Endothelial cell of hepatic sinusoid (primary cell): Measurements from ENCODE around the gene SRPK2.

Experiments used
- in situ Hi-C: cut with HindIII; loops from 2 replicates; pipeline ENCODE4 v1.10.0; 2017; ENCODE audit warnings: low sequenced_read_pairs

The SRPK2 gene

GRCh38 chr7:105153531-105153930 lies 235.2 kb downstream of the SRPK2 start:
- in situ Hi-C loops: loop anchor here (5.0 kb wide), 1 partner anchor 49 kb away; no protein-coding TSS in a partner anchor

DNA sequence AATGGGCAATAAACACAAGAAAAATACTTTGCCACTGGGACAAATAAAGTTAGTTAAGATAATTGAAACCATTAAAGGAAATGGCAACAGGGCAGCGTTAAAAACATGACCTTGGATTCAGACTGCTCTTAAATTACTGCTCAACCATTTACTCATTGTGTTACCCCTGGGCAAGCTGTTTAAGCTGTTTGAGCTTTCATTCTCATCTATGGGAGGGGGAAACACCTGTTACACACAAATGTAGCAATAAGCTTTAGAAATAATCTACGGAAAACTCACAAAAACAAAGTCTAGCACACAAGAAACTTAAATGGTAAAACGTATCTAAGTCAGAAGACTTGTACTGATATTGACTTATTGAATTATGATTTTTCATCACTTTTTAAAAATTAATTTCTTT lies 237.6 kb downstream of the SRPK2 start:
- in situ Hi-C loops: loop anchor here (5.0 kb wide), 1 partner anchor 51 kb away; no protein-coding TSS in a partner anchor

DNA sequence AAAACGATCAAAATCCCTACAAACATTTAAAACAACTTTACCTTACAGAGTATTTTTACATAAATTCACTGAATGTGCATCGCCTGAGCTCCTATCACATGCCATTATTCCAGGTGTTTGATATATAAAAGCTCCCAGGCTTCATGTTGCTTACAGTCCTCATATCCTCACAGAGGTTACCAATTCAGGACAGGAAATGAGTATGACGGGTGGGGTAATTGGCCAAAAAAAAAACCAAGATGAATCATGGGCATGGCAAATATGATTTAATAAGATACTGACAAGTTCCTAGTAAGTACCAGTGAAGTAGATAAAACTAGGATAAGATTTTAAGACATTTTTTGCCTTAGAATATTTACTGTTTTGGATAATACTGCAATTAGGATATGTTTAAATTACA lies 238.9 kb downstream of the SRPK2 start:
- in situ Hi-C loops: loop anchor here (5.0 kb wide), 1 partner anchor 52 kb away; no protein-coding TSS in a partner anchor

DNA sequence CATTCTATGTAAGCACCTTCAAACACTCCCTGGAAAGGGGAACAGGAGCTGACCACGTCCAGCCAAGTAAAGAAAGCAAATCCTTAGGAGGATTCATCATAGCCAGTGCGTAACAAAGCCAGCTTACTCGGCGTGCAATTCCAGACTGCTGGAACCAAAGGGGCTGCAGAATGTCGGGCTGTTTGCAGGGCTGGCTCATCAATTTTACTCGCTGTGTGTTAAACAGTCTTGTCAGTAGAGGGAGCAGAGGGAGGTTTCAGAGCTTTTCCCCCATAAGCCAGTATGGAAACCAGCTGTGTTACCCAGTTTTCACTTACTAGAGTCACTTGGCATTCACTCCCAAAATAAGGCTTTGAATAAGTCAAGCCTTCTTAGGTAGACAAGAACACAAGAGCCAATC lies 247.7 kb downstream of the SRPK2 start:
- in situ Hi-C loops: no loop called here

GRCh38 chr7:105139381-105139780 lies 249.3 kb downstream of the SRPK2 start:
- in situ Hi-C loops: no loop called here

GRCh38 chr7:105137898-105138297 lies 250.8 kb downstream of the SRPK2 start:
- in situ Hi-C loops: no loop called here

GRCh38 chr7:105136221-105136620 lies 252.5 kb downstream of the SRPK2 start:
- in situ Hi-C loops: no loop called here

- in situ Hi-C loops: no loop called here
Measured at GRCh38 chr7:105133986-105134655, 254.6 kb downstream of the SRPK2 start.

- in situ Hi-C loops: no loop called here
Measured at GRCh38 chr7:105133358-105133757, 255.4 kb downstream of the SRPK2 start.

DNA sequence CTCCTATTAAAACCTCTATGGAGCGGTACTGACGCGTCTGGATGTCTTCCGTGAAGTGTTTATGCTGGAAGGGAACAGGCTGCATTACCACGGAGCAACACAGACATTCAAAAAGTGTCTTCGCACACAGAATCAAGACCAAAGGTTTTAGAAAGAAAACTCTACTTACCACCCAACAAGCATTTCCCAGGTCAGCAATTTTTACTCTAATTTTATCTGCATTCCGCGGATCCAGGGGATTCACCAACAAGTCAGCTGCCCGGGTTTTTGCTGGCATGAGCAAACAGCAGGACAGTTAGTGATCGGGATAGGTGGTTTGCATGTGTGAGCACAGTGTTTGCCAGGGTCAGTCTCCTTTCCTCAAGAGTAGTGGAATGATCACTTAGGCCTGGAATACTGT lies 255.9 kb downstream of the SRPK2 start:
- in situ Hi-C loops: no loop called here

DNA sequence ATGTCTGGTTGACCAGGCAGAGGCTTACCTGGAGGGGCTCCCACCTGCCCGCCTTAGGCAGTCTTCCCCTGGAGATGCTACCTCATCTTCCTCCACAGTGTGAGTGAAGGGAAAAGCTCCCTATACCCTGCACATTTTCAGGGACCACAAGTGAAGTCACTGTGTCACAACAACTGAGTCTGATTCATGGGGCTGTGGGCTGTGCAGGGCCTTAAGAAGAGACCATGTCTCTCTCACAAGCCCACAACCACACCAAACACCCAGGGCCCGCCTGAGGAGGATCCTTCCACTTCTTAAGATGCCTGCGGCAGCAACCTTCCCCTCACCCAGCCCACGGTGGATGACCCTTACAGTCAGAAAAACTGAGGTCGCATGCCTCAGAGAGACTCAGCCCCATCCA lies 256.4 kb downstream of the SRPK2 start:
- in situ Hi-C loops: no loop called here

DNA sequence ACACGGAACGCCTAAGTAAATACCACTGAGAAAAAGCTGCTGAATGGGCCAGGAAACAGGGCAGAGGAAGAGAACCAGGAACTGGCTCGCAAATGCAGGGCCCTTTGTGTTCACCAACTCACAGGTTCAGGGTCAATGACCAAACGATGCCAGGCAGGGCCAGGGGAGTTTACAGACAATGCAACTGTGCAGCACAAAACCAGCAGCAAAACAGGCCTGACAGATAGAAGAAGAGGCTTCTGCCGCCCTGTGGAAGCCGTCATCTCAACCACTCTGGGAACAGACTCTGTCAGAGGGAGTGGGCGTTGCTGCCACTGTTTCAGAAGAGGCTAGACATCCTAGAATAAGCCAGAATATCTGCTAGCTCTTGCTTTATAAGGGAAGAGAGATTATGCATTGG lies 256.8 kb downstream of the SRPK2 start:
- in situ Hi-C loops: no loop called here

GRCh38 chr7:105131033-105131656 lies 257.6 kb downstream of the SRPK2 start:
- in situ Hi-C loops: no loop called here

DNA sequence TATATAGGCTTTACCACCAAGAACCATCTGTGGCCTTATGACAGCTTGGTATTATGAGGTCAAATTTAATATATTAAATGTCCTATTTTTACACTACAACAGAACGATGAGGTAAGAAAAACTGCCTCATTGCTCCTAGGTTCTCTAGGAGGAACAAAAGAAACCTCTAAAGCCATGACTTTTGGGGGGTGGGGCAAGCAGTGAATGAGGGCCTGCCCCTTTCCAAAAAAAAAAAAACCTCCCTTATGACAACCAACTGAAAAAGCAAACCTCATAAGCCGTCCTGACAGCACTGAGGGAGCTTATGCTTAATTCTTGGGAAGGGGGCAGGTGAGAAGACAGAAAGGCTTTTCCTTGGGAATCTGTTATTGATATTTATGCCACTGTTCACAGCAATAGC lies 258.1 kb downstream of the SRPK2 start:
- in situ Hi-C loops: no loop called here

- in situ Hi-C loops: no loop called here
Measured at GRCh38 chr7:105130048-105130447, 258.7 kb downstream of the SRPK2 start.

- in situ Hi-C loops: no loop called here
Measured at GRCh38 chr7:105127179-105127578, 261.5 kb downstream of the SRPK2 start.

GRCh38 chr7:105126436-105126975 lies 262.2 kb downstream of the SRPK2 start:
- in situ Hi-C loops: no loop called here

- in situ Hi-C loops: no loop called here
Measured at GRCh38 chr7:105125745-105126144, 263.0 kb downstream of the SRPK2 start.

GRCh38 chr7:105122619-105123018 lies 266.1 kb downstream of the SRPK2 start:
- in situ Hi-C loops: no loop called here

DNA sequence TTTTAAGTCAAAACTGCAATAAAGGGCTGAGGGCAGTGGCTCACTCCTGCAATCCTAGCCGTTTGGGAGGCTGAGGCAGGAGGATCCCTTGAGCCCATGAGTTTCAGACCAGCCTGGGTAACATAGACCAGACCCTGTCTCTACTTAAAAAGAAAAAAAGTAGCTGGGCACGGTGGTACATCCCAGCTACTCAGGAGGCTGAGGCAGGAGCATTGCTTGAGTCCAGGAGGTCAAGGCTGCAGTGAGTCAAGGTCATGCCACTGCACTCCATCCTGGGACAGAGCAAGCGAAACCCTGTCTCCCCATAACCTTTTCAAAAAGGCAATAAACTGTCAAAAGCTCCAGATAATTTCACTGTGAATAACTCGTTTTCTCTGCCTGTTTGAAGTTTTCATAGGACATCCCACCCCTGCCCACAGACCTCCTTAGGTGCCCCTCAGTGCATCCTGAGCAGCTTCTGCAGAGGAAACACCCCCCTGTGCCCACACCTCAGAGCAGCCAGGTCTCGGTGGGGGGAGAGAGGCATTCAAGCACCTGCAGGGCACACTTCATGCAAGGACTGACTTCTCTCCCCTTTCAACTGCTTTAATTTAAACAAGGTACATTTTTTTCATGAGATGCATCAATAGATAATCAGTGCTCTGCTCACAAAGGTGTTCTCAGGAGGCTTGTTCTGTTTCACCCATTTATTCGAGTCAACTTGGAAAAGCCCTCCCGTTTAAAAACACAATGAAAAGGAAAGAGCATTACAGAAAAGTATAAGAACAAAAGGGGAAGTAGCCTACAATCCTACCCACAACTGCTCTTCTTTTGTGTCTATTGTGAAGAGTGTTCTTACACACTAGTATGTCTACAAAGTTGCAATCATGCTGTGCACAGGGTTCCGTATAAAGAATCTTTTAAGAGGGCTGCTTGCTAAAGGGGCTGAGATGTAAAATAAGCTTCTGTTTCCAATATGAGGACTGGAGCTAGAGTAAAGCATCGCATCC lies 269.8 kb downstream of the SRPK2 start:
- in situ Hi-C loops: no loop called here
